GM19239 (cell line): ENCODE results near the gene NXF1.
"Not testable (repeated sequence)": the region's sequence is repeated elsewhere in the genome, so short reads cannot be mapped to it uniquely, and the experiment has no call there.

Experiments used
- DNase-seq: peaks from one replicate; pipeline ENCODE4 v3.0.0; 2011; ENCODE audit warnings: low spot score; ENCODE audit not compliant: insufficient read length
- FAIRE-seq: peaks from 2 replicates; lab custom pipeline; 2011; peaks lifted over from hg19 to GRCh38; lab: Jason Lieb, UNC

NXF1 gene

GRCh38 chr11:62789576-62789975 is 15.7 kb downstream of the NXF1 start:
- DNase-seq (no peak), FAIRE-seq (no peak)

GRCh38 chr11:62788991-62789390 is 16.2 kb downstream of the NXF1 start:
- no peak for FAIRE-seq

GRCh38 chr11:62787005-62787759 is 18.1 kb downstream of the NXF1 start, which contains the start of gene TMEM179B:
Gene TMEM179B, plus strand, starts transcription at chr11:62787402. Its CDS starts 30 bp downstream, at chr11:62787432.
- DNase-seq: peak; percentile 93
- FAIRE-seq: peak; percentile 96

More at GRCh38 chr11:62788991-62789390, 16.2 kb downstream of the NXF1 start:
- no peak for DNase-seq

DNA sequence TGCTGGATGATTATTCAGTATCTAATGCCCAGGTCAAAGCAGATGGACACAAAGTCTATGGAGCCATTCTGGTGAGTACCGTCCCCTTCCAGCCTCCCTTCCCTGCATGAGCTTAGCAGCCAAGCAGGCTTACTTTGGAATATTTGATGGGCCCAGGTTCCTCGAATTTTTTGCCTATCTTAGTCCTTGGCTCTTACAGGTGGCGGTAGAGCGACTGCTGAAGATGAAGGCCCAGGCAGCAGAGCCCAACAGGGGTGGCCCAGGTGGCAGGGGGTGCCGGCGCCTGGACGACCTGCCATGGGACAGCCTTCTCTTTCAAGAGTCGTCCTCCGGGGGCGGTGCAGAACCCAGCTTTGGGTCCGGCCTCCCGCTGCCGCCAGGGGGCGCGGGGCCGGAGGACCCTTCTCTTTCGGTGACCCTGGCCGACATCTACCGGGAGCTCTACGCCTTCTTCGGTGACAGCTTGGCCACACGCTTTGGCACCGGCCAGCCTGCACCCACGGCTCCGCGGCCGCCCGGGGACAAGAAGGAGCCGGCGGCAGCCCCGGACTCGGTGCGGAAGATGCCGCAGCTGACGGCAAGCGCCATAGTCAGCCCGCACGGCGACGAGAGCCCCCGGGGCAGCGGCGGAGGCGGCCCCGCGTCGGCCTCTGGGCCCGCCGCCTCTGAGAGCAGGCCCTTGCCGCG is 18.8 kb downstream of the NXF1 start:
- FAIRE-seq (peak; percentile 66), DNase-seq (peak; percentile 88)

DNA sequence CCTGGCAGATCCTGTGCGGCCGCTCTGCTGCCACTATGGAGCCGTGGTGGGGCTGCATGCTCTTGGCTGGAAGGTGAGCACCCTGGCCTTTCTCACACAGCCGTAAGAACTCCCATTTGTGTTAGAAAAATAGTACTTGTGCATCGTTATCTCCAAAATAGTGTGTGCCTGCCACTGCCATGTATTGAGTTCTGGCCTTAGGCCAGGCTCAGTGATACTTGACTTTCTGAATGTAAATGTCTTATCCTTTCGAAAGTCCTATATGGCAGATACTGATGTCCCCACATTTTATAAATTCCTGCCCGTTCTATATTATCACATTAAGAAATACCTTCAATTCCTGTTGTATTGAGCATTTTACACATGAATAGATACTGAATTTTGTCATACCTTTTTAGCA is 22.5 kb downstream of the NXF1 start:
- FAIRE-seq (no peak), DNase-seq (no peak)

GRCh38 chr11:62778441-62778840 is 26.8 kb downstream of the NXF1 start:
- FAIRE-seq (no peak), DNase-seq (no peak)

- DNase-seq (no peak), FAIRE-seq (no peak)
Observed at GRCh38 chr11:62777389-62777788, 27.9 kb downstream of the NXF1 start.

- no peak for FAIRE-seq
- no peak for DNase-seq
Observed at GRCh38 chr11:62775646-62776045, 29.6 kb downstream of the NXF1 start.

DNA sequence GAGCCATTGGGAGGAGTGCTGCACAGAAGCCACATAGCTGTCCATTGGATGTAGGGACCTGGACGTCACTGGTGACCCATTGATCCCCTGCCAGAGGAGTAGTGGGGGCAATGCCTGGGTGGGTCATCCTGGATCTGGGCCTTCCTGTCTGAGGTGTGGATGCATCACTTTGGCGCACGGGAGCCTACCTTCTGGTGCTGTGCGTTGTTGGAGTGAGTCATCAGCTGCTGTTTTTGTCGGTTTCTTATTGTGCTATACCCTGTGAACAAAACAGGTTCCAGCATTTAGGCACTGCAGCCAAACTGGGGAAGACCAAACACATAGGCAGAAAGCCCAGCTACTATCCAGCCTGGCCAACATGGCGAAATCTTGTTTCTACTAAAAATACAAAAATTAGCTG is 30.8 kb downstream of the NXF1 start:
- FAIRE-seq: no peak

GRCh38 chr11:62771144-62772021 is 33.9 kb downstream of the NXF1 start, which contains the start of gene TAF6L:
Gene TAF6L, plus strand, starts transcription at chr11:62771396. Its CDS starts 4,388 bp downstream, at chr11:62775784.
- DNase-seq (peak; percentile 82), FAIRE-seq (peak; percentile 90)

More for the DNA sequence above, 30.8 kb downstream of the NXF1 start:
- no peak for DNase-seq

GRCh38 chr11:62770778-62771143 is 34.5 kb downstream of the NXF1 start:
- FAIRE-seq: no peak
- peak; percentile 18 for DNase-seq

- not testable (repeated sequence) for FAIRE-seq, DNase-seq
Observed at GRCh38 chr11:62760867-62761227, 44.4 kb downstream of the NXF1 start.

- FAIRE-seq (no peak), DNase-seq (no peak)
Observed at GRCh38 chr11:62757846-62758788, 47.1 kb downstream of the NXF1 start.

DNA sequence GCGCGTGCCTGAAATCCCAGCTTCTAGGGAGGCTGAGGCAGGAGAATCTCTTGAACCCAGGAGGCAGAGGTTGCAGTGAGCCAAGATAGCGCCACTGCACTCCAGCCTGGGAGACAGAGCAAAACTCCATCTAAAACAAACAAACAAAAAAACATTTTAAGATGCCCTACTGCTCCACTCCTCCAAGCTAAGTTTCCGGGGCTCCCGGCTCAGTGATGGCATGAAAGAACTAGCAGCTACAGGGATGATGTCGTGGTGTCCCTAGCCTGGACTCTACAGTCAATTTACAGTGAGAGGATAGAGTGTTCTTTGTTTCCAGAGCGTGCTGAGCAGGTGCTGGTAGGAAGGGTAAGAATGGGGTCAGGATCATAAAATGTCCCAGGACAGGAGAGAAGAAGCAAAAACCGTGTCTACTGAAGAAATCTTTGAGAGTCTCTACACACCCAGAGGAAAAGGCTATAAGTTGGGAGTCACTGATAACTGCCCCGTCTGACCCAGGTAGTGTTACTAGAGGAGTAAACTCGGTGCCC is 50.1 kb downstream of the NXF1 start:
- FAIRE-seq: no peak
- no peak for DNase-seq

GRCh38 chr11:62753736-62754603 is 51.3 kb downstream of the NXF1 start, which contains the start of gene ZBTB3:
Gene ZBTB3, minus strand, starts transcription at chr11:62754160. Its CDS starts 496 bp downstream, at chr11:62753664.
- DNase-seq: peak; percentile 85
- peak; percentile 99 for FAIRE-seq

GRCh38 chr11:62752994-62753735 is 52.1 kb downstream of the NXF1 start:
- FAIRE-seq (no peak), DNase-seq (no peak)

GRCh38 chr11:62752177-62752785 is 53.0 kb downstream of the NXF1 start:
- DNase-seq (no peak), FAIRE-seq (no peak)
